WERI-Rb-1 (cell line): ENCODE data around the gene SKI.
"Not testable (repeated sequence)": the region's sequence is repeated elsewhere in the genome, so short reads cannot be mapped to it uniquely, and the experiment has no call there.

Source experiments
- DNase-seq: peaks from one replicate; pipeline ENCODE4 v3.0.0-alpha.2; 2020
- H3K27ac ChIP-seq: fragments of 250-450 bp; sonication (Bioruptor Pico); 2 replicates; pipeline ENCODE4 v1.5.1; 2020; ENCODE audit warnings: mild to moderate bottlenecking, moderate library complexity
- H3K27me3 ChIP-seq: fragments of 250-450 bp; sonication (Bioruptor Pico); 2 replicates; pipeline ENCODE4 v1.5.1; 2021; ENCODE audit warnings: mild to moderate bottlenecking, low read depth, moderate library complexity; ENCODE audit not compliant: insufficient read depth, severe bottlenecking
- H3K36me3 ChIP-seq: fragments of 250-450 bp; sonication (Bioruptor Pico); 2 replicates; pipeline ENCODE4 v1.5.1; 2020; ENCODE audit warnings: mild to moderate bottlenecking, moderate library complexity
- H3K4me3 ChIP-seq: 2 replicates; pipeline ENCODE4 v1.5.1; 2011; ENCODE audit warnings: low read depth, mild to moderate bottlenecking, control low read depth, low read length
- H3K9me3 ChIP-seq: fragments of 250-450 bp; sonication (Bioruptor Pico); 2 replicates; pipeline ENCODE4 v1.5.1; 2021; ENCODE audit warnings: mild to moderate bottlenecking, moderate library complexity; ENCODE audit not compliant: severe bottlenecking
- CTCF ChIP-seq: IDR thresholded peaks from 2 replicates; pipeline ENCODE4 v1.5.1; 2011; ENCODE audit warnings: low read depth, mild to moderate bottlenecking, control low read depth, inconsistent platforms, low read length

SKI gene

GRCh38 chr1:2327841-2328240 is 99.7 kb downstream of the SKI start:
- no peak overlapping the region for H3K27ac ChIP-seq
- no peaks in the 10 kb centered on the region for H3K9me3 ChIP-seq
- no peak overlapping the region for H3K4me3 ChIP-seq
- no peak for TF ChIP-seq CTCF
- no peaks in the 10 kb centered on the region for H3K36me3 ChIP-seq
- H3K27me3 ChIP-seq = peaks cover 4% of the 10 kb centered on the region
- DNase-seq = no peak

- H3K27me3 ChIP-seq = peaks cover 4% of the 10 kb centered on the region
- H3K27ac ChIP-seq = no peak overlapping the region
- H3K36me3 ChIP-seq = no peaks in the 10 kb centered on the region
- no peak for DNase-seq
- TF ChIP-seq CTCF = no peak
- H3K4me3 ChIP-seq = no peak overlapping the region
- no peaks in the 10 kb centered on the region for H3K9me3 ChIP-seq
Measured at GRCh38 chr1:2328676-2329455, 100.7 kb downstream of the SKI start.

GRCh38 chr1:2330035-2330434 is 101.9 kb downstream of the SKI start:
- Histone ChIP-seq H3K9me3 (no peaks in the 10 kb centered on the region), H3K4me3 (no peak overlapping the region), H3K27ac (no peak overlapping the region), H3K27me3 (no peaks in the 10 kb centered on the region), H3K36me3 (no peaks in the 10 kb centered on the region)
- DNase-seq = no peak
- no peak for TF ChIP-seq CTCF

- no peak for TF ChIP-seq CTCF
- H3K27ac ChIP-seq = no peak overlapping the region
- H3K27me3 ChIP-seq = no peaks in the 10 kb centered on the region
Measured at GRCh38 chr1:2330519-2331199, 102.5 kb downstream of the SKI start.

GRCh38 chr1:2331200-2331544 is 103.1 kb downstream of the SKI start:
- Histone ChIP-seq H3K36me3 (no peaks in the 10 kb centered on the region), H3K27ac (no peak overlapping the region), H3K4me3 (no peak overlapping the region), H3K27me3 (no peaks in the 10 kb centered on the region), H3K9me3 (no peaks in the 10 kb centered on the region)
- no peak for DNase-seq
- TF ChIP-seq CTCF = no peak

More at GRCh38 chr1:2330519-2331199, 102.5 kb downstream of the SKI start:
- no peak for DNase-seq
- Histone ChIP-seq H3K9me3 (no peaks in the 10 kb centered on the region), H3K4me3 (no peak overlapping the region), H3K36me3 (no peaks in the 10 kb centered on the region)

GRCh38 chr1:2331580-2331979 is 103.5 kb downstream of the SKI start:
- H3K27ac ChIP-seq, H3K9me3 ChIP-seq, H3K4me3 ChIP-seq, DNase-seq, H3K27me3 ChIP-seq, H3K36me3 ChIP-seq: not testable (repeated sequence)
